ENCODE data around the gene RUNX3.
"Not testable (repeated sequence)": the region's sequence is repeated elsewhere in the genome, so short reads cannot be mapped to it uniquely, and the experiment has no call there.

The RUNX3 gene

DNA sequence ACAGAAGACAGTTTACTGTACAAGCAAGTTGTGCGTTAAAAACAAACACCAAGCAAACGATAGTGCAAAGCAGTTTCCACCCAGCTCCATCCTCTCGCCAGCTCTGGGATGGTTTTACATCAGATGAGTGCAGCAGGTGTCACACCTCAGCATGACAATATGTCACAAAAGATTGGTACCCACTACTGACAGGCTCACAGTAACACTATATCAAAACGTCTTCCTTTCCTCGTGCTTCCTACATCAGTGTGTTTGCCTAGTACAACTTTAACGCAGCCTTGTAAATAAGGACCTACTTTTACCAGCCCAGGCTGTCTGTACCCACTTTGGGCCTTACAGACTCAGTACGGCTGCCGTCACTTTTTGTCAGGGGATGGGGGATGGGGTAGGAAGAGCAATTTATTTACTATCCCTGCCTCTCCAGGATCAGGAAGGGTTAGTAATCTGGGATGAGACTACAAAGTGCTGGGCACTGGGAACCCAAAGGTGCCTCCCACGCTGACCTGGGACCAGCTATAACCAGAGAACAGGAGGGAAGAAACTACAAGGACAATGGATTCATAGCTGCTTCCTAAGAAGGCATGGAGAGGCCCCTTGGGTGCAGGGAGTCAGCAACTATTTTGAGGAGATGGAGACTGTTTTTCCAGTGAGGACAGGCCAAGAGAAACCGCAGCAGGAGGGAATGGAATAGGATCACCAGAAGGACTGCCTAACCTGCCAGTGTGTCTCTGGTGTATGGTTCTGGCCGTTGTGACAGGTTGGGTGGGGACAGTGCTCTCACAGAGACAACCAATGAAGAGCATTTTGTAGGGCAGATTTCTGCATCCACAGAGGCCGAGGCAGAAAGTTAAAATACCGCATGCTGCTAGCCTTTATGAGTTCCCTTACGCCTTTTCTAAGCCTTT, 30.2 kb downstream of the RUNX3 start:
- DNase-seq = no peak

DNA sequence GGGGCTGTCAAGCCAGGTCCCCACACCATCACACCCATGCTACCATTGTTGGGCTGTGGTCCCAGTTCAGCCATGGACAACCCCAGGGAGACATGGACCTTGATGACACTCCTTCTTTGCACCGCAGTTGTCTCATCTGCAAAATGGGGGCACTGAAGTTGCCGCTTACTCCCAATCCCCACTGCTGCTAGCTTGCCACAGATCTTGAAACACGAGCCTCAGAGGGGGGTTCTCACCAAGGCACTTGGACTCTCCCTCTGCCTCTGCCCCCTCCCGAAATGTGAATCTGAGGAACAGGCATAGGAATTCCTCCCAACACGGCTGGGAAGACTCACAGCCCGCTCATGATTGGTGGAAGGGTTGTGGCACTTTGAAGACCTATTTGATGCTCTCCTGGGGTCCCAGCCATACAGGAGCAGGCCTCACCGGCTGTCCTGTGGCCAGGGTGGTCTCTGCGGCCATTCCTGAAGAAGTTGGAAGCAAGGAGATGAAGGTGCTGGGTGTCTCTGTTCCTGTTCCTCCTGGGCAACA, 31.1 kb downstream of the RUNX3 start:
- DNase-seq = no peak

DNA sequence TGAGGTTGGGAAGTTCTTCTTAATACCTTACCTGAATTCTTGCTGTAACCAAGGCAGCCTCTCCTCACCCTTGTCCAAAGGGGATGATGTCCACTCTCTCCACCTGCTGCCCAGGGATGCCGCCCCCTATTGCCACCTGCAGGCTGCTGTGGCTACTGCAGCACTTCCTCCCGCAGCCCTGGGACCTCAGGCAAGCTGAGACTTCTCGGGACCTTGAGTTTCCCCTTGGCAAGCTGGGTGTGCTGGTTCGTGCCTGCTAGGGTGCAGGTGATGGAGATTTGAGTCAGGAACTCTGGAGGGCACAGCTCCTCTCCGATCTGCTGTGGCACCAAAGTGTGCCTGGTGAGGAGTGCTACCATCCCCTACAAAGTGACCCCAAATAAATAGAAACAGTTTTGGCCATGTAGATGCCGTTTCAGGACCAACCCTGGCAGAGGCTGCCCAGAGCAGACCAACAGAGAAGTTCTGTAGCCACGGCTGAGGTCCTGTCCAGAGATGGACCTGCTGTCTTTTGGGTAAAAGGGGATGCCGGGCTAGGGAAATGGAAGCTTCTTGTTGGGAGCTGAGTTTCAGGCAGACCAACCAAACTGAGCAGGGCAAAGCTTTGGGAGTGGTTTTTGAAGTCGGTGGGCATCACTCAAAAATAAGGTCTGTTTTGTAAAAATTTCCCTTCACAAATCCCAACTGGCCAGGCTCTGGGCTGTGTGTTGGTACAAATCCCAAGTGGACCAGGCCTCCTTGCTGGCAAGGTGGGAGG, 31.7 kb downstream of the RUNX3 start:
- DNase-seq = no peak

DNA sequence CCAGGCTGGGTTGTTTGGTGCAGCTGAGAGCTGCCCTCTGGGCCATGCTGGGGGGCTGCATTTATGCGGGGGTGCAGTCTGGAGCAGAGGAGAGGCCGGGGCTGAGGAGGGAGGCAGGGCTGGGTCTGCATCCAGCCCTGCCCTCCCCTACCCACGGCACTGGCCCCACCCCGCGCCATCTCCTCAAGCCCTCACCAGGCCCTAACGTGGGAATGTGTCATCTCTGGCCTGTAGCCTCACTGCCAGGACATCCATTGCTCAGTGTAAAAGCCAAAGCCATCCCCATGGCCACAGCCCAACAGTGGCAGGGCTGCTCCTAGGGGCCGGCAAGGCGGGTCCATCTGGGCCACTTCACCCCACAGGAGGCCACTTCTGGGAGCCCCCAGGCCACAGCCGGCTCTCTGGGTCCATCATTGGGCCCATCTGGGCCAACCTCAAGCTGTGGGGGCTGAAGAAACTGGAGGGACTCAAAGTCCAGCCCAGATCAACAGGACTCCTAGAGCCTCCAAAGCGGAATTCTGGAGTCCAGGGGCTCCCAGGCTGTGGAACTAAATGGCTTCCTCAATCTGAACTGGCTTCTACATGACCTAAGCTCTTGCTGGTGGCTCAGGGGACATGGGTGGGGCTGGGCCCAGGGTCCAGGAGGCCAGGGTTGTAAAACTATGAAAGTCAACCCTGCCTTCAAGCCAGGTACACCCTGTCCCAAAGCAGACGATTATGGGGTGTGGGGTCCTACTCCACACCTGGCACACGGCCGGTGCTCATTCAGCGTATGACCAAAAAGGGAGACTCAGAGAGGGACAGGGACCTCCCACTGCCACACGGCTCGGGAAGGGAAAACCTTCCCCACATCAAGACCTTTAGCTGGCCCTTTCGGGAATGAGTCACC, 32.6 kb downstream of the RUNX3 start:
- DNase-seq = no peak

DNA sequence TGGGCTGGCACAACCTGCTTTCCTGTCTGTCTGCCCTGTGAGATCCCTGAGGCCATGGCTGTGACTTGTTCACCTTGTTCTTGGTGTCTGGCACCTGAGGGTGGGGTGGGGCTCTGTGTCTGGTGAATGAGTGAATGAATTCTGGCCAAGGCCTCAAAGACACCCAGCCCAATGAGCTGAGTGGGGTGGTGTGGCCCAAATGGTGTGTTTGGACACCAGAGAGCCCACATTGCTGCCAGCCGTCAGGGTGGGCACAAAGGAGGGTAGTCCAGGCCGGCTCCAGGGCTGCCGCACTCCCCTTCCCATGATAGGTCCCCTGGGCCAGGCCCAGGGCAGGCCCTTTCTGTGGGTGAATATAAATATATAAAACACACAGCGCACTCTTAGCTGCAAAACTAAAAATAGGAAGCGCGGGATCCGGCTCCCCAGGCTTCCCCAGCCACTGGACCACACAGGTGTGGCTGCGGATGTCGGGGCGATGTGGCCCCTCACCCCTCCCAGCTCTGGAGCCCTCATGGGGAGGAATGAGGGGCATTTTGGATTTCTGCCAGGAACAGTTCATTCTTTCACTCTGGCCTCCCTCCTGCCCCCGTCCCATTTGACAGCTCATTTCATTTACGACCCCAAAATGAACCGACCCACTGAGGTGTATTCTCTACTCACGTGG, 33.3 kb downstream of the RUNX3 start:
- DNase-seq = no peak

DNA sequence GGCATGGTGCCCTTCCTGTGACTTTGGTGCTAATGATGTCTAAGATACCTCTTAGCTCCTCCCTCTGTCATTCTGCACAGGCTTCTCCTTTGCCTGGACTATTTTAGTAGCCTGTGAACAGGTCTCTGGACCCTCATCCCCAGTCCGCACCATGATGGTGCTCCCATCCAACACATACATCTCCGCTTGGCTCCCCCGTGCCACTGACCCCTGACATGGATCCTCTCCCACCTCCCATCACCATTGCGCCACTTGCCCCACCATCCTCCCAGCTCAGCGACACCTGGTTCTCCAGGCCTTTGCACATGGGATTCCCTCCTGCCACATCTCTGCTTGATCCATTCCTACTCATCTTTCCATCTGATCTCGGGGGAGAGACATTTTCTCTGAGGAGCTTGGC, 33.9 kb downstream of the RUNX3 start:
- DNase-seq = no peak

DNA sequence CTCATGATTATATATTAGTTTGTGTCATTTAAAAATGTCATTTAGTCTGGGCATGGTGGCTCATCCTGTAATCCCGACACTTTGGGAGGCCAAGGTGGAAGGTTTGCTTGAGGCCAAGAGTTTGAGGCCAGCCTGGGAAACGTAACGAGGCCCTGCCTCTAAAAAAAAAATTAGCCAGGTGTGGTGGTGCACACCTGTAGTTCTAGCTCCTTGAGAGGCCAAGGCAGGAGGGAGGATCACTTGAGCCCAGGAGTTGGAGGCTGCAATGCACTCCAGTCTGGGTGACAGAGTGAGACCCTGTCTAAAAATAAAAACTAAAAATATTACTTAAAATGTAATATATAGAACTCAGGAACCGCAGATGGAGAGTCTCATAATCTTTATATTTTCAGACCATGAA, 34.6 kb downstream of the RUNX3 start:
- DNase-seq = no peak

DNA sequence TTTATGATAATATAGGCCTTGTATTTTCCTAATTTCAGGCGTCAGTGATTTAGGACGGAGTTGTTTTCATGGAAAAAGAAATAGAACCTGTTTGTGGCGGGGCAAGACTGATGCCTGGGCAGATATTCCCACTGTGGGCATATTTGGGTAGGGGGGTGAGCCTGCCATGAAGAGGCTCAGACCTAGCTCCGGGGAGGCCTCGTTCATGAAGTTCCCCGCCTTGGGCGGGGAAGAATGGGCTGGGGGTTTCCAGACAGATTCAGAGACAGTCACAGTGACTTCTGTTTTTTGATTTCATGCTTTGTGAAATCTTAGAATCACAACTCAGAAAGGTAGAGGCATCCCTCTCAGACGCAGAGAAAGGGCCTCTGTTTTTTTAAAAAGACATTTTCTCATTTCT, 36.1 kb downstream of the RUNX3 start:
- no peak for DNase-seq

DNA sequence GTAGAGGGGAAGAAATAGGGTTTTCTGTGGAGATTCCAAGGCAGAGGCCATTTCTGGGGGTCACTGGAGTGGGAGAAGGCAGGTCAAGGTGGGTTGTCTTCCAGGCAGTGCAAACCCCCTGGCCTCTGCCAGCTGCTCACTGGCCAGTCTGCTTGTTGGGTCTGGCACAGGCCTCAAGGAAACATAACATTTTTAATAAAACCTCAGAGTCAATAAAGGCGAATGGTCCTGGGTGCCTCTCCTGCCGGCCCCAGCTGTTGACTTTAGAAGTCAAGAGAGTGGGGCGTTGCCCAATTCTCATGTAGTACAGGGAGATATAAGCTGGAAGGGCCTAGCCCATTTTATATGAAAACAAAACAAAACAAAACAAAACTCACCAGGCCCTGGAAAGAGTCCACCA, 36.6 kb downstream of the RUNX3 start:
- no peak for DNase-seq

DNA sequence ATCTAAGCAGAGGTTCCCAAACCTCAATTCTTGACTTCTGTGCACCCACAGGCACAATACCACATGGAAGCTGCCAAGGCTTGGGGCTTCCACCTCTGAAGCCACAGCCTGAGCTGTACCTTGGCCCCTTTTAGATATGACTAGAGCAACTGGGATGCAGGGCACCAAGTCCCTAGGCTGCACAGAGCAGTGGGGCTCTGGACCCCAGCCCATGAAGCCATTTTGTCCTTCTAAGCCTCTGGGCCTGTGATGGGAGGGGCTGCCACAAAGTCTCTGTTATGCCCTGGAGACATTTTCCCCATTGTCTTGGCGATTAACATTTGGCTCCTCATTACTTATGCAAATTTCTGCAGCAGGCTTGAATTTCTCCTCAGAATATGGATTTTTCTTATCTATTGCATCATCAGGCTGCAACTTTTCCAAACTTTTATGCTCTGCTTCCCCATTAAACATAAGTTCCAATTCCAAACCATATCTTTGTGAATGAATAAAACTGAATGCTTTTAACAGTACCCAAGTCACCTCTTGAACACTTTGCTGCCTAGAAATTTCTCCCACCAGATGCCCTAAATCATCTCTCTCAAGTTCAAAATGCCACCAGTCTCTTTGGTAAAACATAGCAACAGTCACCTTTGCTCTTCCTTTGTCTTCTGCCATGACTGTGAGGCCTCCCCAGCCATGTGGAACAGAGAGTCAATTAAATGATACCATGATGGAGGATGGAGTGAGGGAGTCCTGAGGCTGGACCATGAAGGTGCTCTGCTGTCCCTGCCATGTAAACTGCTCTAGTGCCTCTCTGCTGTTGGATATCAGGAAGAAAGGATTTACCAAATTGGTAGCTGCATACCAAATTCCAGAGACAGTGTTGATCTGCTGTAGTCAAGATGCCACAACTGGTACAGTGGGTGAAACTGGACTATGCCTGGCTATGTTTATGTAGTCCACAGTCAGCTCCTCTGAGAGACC, 37.6 kb downstream of the RUNX3 start:
- DNase-seq = no peak

DNA sequence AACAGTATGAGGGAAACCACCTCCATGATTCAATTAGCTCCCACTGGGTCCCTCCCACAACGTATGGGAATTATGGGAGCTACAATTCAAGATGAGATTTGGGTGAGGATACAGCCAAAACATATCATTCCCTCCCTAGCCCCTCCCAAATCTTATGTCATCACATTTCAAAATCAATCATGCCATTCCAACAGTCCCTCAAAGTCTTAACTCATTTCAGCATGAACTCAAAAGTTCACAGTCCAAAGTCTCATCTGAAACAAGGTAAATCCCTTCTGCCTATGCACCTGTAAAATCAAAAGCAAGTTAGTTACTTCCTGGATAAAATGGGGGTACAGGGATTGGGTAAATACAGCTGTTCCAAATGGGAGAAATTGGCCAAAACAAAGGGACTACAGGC, 38.7 kb downstream of the RUNX3 start:
- not testable (repeated sequence) for DNase-seq

DNA sequence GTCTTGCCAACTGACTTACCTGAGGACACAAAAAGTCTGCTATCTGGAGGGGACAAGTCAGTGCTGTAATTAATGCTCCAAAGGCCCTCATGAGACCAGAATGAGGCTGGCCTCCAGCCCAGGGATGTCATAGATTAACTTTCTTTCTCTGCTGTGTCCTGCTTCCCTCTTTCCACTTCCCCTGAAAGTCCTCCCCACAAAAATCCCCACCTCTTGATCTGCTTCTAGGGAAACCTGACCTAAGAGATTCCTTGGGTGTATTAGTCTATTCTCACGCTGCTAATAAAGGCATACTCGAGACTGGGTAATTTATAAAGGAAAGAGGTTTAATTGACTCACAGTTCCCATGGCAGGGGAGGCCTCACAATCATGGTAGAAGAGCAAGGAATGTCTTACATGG, 39.2 kb downstream of the RUNX3 start:
- DNase-seq = no peak

DNA sequence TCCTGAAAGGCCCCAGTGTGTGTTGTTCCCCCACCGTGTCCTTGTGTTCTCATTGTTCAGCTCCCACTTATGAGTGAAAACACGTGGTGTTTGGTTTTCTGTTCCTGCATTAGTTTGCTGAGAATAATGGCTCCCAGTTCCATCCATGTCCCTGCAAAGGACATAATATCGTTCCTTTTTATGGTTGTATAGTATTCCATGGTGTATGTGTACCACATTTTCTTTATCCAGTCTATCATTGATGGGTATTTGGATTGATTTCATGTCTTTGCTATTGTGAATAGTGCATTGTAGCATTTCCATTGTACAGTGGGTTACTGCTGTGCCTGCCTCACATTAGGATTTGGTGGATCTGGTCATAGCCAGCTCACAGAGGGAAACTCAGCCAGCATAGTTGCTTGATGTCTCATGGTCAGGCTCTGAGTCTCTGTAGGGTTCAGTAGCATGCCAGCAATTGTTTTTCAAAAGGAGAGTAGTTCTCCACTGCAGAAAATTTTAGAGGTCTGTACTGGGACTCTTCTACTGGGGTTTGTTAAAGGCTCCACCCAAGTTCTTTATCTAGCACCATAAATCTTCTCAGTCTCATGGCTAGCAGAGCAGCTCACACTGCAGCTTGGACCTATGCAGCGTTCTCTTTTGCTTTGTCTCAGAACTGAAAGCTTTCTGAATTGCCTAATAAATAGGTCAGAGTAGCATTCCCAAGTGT, 41.0 kb downstream of the RUNX3 start:
- no peak for DNase-seq

DNA sequence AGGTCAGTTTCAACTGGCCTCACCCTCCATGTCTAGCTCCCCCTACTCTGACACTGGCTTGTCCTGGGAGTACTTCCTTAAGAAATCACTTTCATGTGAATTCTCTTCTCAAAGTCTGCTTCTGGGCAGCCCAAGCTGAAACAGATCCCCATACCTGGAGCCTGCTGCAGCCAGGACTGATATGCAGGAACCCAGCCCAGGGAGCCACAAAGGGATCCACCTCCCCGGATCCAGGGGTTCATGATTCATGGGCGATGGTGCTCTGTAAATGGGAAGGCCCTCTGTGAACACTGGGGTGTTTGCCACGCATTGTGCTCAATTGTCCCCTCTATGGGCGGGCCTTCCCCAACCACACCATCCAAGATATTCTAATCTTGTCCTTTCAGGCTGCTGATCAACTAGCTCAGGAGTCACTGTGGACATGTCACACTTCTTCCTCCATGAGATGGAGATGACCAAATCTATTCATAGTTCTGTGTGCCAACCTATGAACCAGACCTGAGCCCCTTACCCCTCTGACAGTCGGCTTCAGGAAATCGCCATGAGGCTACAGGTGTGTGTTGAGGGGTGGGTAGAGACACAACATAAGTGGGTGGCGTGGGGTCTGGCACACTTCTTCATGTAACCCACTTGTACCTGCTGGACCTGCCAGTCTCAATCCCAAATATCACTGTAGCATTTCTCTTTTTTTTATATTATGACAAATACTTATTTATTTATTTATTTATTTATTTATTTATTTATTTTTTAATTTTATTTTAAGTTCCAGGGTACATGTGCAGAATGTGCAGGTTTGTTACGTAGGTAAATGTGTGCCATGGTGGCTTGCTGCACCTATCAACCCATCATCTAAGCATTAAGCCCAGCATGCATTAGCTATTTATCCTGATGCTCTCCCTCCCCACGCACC, 41.8 kb downstream of the RUNX3 start:
- no peak for DNase-seq

DNA sequence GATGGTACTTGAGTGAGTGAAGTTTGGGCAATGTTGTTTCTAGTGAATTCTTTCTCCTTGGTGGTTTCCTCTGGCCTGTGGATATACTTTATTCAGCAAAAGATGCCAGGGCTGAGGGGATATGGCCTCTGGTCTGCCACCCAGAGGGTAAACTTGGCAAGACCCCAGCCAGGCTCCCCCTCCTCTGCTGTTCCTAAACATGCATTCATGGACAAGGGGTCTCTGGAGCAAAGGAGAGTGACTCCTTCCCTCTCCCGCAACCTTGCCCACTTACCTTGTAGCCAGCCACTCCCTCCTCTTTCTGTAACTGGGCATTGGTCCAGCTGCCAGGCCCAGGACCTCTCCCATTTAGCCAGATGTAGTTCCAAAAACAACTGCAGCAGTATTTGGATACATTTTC, 43.8 kb downstream of the RUNX3 start:
- DNase-seq = no peak

DNA sequence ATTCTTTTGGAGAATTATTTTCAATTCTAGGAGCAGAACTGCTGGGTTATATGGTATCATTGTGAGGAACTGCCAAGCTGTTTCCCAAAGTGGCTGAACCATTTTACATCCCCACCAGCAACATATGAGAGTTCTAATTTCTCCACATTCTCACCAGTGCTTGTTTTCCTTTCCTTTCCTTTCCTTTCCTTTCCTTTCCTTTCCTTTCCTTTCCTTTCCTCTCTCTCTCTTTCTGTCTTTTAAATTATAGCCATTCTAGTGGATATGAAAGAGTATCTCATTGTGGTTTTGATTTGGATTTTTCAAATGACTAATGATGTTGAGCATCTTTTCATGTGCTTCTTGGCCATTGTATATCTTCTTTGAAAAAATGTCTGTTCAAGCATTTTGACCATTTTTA, 45.3 kb downstream of the RUNX3 start:
- no peak for DNase-seq

DNA sequence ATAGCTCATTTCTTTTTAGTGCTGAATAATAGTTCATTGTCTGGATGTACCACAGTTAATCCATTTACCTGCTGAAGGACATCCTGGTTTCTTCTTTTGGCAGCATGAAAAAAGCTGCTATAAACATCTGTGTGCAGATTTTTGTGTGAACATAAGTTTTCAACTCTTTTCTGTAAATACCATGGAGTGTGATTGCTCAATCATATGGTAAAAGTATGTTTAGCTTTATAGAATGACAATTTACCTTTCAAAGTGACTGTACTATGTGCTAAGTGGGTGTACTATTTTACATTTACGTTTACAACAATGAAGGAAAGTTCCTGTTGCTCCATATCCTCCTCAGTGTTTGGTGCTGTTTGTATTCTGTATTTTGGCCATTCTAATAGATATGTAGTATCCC, 49.0 kb downstream of the RUNX3 start:
- DNase-seq = no peak

DNA sequence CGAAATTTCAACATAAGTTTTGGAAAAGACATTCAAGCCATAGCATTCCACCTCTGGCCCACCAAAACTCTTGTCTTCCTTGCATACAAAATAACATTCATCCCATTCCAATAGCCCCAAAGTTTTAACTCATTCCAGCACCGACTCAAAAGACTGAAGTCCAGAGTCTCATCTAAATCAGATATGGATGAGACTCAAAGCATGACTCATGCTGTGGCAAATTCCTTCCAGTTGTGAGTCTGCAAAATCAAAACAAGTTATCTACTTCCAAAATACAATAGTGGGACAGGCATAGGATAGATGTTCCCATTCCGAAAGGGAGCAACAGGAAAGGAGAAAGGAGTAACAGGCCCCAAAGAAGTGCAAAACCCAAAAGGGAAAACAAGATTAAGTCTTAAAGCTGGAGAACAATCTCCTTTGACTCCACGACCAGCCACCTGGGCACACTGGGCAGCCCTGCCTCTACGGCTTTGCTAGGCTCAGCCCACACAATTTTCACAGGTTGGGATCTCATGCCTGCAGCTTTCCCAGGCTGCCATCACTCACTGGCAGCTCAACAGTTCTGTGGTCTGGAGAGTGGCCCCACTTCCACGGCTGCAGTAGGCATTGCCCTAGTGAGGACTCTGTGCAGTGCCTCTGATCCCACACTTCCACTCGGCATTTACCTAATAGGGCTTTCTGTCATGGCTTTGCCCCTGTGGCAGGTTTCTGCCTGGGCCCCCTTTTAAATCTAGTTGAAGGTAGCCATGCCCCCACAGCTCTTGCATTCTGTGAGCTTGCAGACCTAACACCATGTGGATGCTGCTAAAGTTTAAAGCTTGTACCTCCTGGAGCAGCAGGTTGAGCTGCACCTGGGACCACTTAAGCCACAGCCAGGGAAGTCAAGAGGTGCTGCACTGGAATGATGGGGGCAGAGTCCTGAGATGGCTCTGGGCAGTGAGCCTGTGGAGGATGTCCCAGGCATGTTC, 51.0 kb downstream of the RUNX3 start:
- no peak for DNase-seq

Data from NCI-H446 treated with DMSO at 0.1 percent for 48 hours (cell line).